Measurements from ENCODE around the gene LY86.

The LY86 gene

GRCh38 chr6:6623553-6623952 is 35.0 kb downstream of the LY86 start:
- no peak for DNase-seq (ENCODE audit: low spot score)

- DNase-seq (ENCODE audit: low spot score) = no peak
Measured at GRCh38 chr6:6624269-6624990, 35.9 kb downstream of the LY86 start.

DNA sequence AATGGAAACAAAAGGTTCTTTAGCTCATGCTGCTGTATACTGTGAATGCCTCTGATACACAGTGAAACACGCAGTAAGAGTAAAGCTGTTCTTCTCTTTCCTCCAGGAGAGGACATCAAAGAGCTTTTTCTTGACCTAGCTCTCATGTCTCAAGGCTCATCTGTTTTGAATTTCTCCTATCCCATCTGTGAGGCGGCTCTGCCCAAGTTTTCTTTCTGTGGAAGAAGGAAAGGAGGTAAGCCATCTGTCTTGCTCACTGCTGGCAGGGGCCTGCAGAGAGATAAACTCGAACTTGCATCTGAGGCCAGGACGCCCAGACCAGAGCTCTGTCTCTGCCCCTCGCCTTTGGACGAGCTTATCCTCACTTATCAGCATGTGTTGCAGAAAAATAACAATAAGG is 37.7 kb downstream of the LY86 start:
- no peak for DNase-seq (ENCODE audit: low spot score)

DNA sequence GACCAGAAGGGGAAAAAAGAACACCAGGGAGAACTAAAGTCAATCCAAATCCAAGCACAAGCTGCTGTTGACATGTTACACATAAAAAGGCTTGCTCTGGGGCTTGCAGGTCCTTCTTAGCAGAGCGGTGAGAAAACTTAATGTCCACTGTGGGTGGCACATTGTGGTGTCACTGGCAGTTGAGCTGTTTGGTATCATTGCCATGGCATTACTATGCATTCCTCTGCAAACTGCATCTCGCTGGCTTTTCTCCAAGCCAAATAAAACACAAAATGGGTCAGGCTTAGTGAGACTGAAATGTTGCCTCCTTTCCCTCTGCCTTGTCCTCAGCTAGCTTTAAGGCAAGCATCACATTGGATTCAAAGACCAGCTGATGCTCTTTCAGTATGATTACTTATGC is 40.9 kb downstream of the LY86 start:
- no peak for DNase-seq (ENCODE audit: low spot score)

- DNase-seq (ENCODE audit: low spot score) = no peak
Measured at GRCh38 chr6:6631053-6631452, 42.5 kb downstream of the LY86 start.

GRCh38 chr6:6631534-6632276 is 43.2 kb downstream of the LY86 start:
- no peak for DNase-seq (ENCODE audit: low spot score)

- DNase-seq (ENCODE audit: low spot score) = no peak
Measured at GRCh38 chr6:6633898-6634734, 45.6 kb downstream of the LY86 start.

GRCh38 chr6:6634735-6635075 is 46.2 kb downstream of the LY86 start:
- DNase-seq (ENCODE audit: low spot score) = no peak

GRCh38 chr6:6635291-6635690 is 46.8 kb downstream of the LY86 start:
- no peak for DNase-seq (ENCODE audit: low spot score)

GRCh38 chr6:6635869-6636268 is 47.3 kb downstream of the LY86 start:
- DNase-seq (ENCODE audit: low spot score) = no peak

DNA sequence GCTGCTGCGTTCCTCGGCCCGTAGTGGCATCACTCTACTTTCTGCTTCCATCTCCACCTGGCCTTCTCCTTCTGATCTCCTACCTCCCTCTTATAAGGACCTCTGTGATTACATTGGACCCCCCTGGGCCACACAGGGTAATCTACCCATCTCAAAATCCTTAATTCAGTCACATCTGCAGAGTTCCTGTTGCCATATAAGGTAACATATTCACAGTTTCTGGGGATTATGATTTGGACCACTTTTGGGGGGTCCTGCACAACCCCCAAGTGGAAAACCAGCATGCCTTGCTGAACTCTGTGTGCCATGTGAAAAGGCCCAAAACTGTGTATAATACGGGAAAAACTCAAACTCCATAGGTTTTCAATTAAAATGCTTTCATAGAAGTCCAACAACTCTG is 51.1 kb downstream of the LY86 start:
- DNase-seq (ENCODE audit: low spot score) = no peak

DNA sequence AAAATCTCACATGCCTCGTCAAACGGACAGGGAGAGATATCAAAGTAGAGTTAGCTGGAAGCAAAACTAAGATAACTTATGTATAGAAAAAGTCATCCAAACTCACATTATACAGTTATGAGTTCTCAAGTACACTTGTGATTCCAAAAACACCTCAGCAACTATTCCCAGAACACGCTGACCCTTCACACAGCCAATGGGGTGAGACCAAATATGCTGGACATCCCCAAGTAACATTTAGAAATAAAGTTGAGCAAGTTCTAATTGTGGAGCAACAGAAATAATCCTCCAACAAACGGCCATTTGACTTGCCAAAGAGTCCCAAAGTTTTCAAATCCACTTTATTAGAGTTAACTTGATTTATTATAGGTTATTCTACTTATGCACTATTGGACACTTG is 52.4 kb downstream of the LY86 start:
- no peak for DNase-seq (ENCODE audit: low spot score)

DNA sequence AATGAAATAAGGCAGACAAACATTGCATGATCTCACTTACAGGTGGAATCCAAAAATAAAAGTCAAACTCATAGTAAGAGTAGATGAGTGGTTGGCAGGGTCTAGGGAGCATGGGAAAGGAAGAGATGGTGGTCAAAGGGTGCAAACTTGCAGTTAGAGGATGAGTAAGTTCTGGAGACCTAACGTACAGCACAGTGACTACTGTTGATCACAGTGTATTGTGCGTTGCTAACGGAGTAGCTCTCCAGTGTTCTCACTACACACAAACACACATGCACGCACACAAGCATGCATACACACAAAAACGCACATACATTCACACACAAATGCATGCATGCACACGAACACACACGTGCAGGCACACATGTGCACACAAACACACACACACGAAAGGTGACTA is 54.9 kb downstream of the LY86 start:
- DNase-seq (ENCODE audit: low spot score) = no peak

GRCh38 chr6:6645261-6645917 is 56.9 kb downstream of the LY86 start:
- no peak for DNase-seq (ENCODE audit: low spot score)

- no peak for DNase-seq (ENCODE audit: low spot score)
Measured at GRCh38 chr6:6646384-6646783, 57.9 kb downstream of the LY86 start.

DNA sequence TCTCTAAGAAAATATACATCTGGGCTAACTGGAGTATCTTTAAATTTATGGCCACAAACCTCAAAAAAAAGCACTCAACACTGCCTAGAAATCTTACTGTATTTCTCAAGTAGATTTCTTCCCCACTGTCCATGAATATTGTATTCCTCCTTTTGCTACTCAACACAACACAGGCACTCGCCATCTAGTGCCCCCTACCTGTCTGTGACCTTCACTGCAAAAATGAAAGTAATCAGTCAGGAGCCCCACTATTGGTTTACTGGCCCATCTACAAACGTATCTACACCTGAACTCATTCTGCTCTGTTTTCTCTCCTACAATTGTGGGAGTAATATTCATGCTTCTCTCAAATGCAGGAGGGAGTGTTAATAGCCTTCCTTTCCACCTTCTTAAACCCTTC is 58.3 kb downstream of the LY86 start:
- no peak for DNase-seq (ENCODE audit: low spot score)

- no peak for DNase-seq (ENCODE audit: low spot score)
Measured at GRCh38 chr6:6648692-6649343, 60.3 kb downstream of the LY86 start.

- no peak for DNase-seq (ENCODE audit: low spot score)
Measured at GRCh38 chr6:6649824-6650349, 61.4 kb downstream of the LY86 start.

GRCh38 chr6:6650839-6651238 is 62.3 kb downstream of the LY86 start:
- DNase-seq (ENCODE audit: low spot score) = no peak

GRCh38 chr6:6651335-6651734 is 62.8 kb downstream of the LY86 start:
- DNase-seq (ENCODE audit: low spot score) = no peak

GRCh38 chr6:6652932-6653331 is 64.4 kb downstream of the LY86 start:
- no peak for DNase-seq (ENCODE audit: low spot score)

All from iPS-NIHi11 (cell line).